AML-193 (cell line): ENCODE results near the gene SLF1.
A peak's percentile ranks its signal among the peaks of the same experiment; 100 is the strongest.
"Not testable (repeated sequence)": the region's sequence is repeated elsewhere in the genome, so short reads cannot be mapped to it uniquely, and the experiment has no call there.

Source experiments
- DNase-seq, 2 experiments: peaks; one replicate each; lab custom pipeline; 2025; lab: John Stamatoyannopoulos, UW

The SLF1 gene

GRCh38 chr5:94618493-94619328 is at the start of gene SLF1, which contains the start of gene KIAA0825:
TSS of gene SLF1 (plus strand) at chr5:94618669. CDS start at chr5:94628811, 10,142 bp downstream.
TSS of gene KIAA0825 (minus strand) at chr5:94618604. CDS start at chr5:94537126, 81,478 bp downstream.
- peak; percentile 75 to 82 for DNase-seq

DNA sequence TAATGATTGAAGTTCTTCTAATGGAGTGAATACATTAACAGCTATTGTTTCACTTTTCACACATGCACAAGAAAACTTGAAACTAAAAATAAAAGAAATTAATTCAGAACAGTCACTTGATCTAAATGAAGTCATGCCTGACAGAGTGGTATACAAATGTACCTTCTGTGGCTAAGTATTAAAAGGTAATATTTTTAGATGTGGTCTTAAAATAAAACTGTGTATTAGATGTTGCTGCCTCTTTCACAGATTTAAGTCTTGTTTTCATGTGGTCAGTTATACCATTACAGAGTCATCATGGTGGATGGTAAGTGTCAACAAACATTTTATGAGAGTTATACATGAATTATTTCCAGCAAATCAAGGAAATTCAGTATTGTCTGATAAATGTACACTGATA is 47.1 kb upstream of the SLF1 start:
- no peak for DNase-seq

GRCh38 chr5:94573349-94573748 is 45.1 kb upstream of the SLF1 start:
- DNase-seq = not testable (repeated sequence)

DNA sequence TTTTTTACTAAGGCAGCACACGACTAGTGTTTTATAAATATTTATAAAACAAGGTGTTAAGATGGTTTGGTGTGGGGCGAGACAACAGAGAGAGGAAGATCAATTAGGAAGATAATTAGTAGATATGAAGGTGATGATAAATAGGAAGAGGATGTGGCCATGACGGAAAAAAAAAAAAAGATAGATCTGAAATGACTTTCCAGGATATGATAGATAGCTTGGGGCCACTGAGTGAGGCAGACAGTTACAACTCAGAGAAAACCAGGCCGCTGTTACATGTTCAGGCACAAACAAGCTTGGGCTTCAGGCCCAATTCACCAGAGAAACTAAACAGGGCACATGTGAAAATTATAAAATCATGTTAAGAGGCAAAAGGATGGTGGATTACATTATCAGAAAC is 43.3 kb upstream of the SLF1 start:
- no peak for DNase-seq

DNA sequence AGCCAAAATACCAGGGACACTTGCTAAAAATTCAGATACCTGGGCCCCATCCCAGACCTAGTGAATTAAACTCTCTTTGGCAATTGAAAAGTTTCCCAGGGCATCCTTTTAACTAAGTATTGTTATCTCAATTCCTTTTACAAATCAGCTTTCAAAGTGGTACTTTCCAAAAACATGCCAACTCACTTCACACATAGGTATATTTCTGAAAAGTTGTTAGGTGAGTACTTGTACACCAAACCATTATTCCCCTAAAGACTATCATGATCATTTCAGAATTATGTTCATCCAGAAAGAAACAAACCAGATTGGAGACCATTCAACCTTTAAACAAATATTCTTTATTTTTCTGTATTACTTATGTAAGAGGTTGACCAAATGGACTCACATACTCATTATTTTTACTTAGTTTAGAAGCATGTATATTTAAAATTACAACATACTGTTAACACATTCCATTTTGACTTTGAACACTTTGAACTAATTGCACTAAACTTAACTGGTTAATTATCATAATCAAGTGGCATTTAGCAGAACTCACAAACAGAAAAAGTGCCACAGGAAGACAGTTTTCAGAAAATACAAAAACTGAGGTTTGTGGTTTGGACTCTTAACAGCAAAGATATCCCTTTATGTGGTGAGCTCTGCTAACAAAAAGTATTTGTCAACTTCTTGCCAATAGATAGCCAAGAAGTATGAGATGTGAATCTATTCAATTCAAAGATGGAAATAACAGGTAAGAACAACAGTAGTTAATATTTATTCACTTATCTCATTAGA is 40.8 kb upstream of the SLF1 start:
- DNase-seq = no peak

- peak in 1 of 2 experiments; percentile 12 for DNase-seq
Observed at GRCh38 chr5:94595281-94595840, 23.1 kb upstream of the SLF1 start.

DNA sequence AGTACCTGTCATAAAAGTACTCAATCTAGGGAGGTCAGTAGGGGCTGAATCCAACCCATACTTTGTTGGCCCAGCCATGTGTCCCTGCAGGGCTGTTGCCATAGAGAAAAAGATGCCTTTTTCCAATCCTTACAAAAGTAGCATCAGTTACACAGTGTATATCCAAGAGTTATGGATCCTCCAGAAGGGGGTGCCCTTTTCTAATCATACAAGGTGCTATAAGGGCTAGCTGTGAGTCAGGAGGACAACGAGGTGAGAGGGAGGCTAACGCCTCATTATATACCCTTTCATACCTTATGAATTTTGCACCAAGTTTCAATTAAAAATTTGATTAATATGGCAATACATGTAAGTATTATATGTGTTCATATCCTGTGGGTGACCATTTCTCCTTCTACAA is 4.9 kb upstream of the SLF1 start:
- peak; percentile 19 to 22 for DNase-seq

DNA sequence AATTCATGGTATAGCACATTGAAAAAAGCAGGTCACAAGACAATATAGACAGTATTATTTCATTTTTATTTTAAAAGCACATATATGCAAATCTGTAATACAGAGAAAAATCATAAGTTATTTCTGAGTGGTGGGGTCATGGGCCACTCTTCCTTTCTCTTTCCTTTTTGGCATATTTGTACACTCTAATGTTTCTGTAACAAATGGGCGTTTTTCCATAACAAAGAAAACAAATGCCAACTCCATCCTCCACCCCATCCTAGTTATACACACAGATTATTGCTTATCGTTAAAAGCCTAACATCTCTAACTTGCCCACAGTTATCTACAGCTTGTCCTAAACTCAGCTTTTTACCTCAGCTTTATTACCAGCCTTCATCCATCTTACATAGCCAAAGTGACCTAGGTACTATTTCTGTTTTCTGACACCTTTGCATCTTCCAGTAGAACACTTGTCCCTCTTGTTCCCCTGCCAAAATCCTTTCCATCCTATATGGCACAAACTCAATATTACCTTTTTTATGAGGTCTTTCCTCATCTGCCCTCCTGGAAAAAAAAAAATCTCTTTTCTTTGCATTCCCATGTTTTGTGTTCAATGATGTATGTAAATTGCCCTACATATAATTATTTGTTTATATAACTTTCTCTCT is 4.2 kb upstream of the SLF1 start:
- no peak for DNase-seq

DNA sequence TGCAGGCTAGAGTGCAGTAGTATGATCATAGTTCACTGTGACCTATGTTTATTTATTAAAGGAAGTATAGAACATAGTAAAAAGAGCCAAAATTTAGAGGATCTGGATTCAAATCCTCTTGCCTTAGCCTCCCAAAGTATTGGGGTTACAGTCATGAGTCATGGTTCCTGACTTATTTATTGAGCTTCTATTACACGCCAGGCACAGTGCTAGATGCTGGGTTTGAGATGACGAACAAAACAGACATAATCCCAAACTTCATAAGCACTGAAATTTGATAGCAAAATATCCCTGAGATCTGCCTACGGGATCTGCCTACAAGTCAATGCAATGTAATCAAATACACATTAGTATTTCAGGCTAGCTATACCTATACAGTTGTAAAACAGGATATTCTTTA is 2.6 kb upstream of the SLF1 start:
- DNase-seq = no peak

GRCh38 chr5:94618029-94618492 is 408 bp upstream of the SLF1 start:
- peak; percentile 54 to 61 for DNase-seq

DNA sequence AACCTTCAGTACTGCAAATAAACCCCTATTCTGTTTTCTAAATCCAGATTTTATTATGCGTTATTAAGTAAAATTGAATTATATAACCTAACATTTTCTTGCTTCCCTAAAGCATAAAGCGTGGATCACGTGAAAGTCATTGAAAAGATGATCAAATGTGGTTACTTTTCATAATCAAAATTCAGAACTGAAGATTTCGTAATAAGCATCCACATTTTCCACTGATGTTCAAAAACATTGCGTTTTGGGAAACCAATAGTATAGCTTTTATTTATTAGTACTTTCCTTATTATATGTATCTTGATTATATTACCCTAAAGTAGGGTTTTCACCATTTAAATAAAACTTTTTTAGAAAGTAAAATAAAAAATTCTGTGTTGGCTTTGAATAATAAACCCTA is 1.8 kb downstream of the SLF1 start:
- no peak for DNase-seq

- no peak for DNase-seq
Observed at GRCh38 chr5:94621763-94622162, 3.3 kb downstream of the SLF1 start.

DNA sequence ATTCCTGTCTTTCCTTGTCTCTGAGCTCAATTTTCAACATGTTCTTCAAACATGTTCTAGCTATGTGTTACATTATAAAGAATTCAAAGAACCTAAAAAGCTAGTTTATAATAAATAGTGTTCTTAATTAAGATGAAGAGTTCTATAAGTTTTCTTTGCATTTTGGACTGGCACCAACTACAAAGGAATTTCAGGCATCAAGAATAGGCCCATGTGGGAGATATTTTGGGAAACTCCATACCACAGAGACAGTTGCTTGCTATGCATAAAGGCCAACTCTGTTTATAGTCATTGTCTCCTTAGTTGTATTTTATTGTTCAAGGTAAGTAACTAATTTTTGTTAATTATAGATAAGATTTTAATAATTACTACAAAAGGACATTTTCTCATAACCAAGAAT is 4.5 kb downstream of the SLF1 start:
- no peak for DNase-seq

GRCh38 chr5:94623877-94624276 is 5.4 kb downstream of the SLF1 start:
- no peak for DNase-seq

GRCh38 chr5:94627191-94627590 is 8.7 kb downstream of the SLF1 start:
- no peak for DNase-seq

DNA sequence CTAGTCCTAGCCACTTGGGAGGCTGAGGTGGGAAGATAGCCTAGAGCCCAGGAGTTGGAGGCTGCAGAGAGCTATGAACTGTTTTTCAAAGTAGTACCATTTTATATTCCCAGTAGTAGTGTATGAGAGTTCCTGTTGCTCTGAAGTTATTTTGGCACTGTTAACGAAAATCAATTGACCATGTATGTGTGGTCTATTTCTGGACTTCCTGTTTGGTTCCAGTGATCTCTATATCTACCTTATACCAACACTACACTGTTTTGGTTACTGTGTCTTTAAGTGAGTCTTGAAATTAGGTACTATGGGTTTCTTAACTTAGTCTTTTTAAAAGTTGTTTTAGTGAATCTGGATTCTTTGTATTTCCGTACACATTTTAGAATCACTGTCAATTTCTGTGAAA is 13.6 kb downstream of the SLF1 start:
- no peak for DNase-seq

DNA sequence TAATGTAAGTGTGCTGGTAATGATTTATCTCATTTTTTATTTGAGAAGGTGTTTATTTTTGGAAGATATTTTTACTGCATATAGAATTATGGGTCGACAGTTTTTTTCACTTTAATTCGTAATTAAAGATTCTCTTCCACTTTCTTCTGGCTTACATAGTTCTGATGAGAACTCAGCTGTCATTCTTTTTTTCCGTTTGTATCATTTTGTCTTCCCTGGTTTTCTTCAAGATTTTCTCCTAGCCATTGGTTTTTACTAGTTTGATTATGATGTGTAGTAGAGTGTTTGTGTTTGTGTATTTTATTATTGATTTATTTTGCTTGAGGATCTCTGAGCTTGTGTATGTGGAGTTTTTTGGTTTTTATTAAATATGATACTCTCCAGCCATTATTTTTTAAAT is 21.7 kb downstream of the SLF1 start:
- DNase-seq = no peak

DNA sequence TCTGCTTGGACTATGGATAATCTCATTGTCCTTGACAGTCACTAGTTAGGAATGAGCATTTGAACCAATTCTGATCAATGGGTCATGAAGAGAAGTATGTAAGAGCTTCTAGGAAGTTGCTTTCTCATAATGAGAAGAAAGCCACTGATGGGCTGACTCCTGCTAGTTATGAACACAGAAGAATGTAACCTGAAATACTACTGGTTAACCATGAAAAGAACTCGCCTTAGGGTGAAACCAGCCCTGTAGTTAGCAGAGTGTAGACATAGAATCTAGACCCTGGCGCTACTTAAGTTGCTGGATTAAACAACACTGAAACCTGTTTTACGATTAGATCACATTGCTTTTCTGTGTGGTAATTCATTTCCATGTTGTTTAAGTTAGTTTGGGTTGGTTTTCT is 26.6 kb downstream of the SLF1 start:
- DNase-seq = no peak

GRCh38 chr5:94646758-94647157 is 28.3 kb downstream of the SLF1 start:
- DNase-seq = no peak

GRCh38 chr5:94649874-94650273 is 31.4 kb downstream of the SLF1 start:
- DNase-seq = no peak

DNA sequence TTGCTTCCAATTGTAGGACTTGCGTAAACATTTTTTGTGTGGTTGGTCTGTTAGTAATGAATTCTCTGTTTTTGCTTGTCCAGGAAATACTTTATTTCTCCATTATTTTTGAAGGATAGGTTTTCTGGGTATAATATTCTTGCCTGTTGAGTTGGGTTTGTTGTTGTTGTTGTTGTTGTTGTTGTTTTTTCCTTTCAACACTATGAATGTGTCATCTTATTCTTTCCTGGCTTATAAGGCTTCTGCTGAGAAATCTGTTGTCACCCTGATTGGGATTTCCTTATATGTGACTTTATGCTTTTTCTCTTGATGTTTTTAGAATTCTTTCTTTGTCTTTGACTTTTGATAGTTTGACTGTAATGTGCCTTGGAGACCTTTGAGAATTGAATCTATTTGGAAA is 39.8 kb downstream of the SLF1 start:
- DNase-seq = no peak

DNA sequence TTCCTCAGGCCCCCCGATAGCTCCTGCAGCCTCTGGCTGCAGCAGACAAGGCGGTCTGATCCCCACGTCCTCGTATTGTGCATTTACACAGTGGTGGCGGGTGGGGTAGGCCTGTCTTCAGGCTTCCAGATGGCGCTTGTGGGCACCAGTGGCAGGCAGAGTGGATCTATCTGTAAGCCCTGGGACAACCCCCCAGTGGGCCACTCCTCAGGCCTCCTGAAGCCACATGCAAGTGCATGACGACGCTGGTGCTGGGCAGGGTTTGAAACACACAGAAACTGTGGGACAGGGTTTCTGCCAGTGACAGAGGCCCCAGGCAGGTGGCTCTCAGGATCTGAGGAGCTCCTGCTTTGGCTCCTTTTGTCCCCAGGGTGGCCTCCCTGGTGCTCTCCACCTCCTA is 42.0 kb downstream of the SLF1 start:
- DNase-seq = no peak
